ENCODE data around the gene TMEM236.
"Not testable (repeated sequence)": the region's sequence is repeated elsewhere in the genome, so short reads cannot be mapped to it uniquely, and the experiment has no call there.

TMEM236 gene, protein sequence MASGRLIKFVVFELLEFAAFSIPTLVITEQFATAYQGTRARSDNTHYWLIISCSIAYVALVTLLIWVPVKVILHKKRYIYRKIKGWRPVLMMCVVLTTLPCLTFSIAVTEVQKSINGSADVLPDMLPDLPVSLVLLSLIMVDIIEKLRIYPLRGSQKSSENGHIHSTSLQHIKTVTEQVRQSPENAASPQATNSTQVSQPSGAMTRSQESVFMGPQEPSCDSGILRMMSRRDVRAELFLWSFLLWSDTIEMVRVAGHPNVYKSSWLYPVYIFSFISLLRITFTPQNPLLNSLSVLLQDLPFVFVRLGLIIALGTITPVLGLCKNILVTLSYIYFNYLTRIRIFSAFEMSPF

DNA sequence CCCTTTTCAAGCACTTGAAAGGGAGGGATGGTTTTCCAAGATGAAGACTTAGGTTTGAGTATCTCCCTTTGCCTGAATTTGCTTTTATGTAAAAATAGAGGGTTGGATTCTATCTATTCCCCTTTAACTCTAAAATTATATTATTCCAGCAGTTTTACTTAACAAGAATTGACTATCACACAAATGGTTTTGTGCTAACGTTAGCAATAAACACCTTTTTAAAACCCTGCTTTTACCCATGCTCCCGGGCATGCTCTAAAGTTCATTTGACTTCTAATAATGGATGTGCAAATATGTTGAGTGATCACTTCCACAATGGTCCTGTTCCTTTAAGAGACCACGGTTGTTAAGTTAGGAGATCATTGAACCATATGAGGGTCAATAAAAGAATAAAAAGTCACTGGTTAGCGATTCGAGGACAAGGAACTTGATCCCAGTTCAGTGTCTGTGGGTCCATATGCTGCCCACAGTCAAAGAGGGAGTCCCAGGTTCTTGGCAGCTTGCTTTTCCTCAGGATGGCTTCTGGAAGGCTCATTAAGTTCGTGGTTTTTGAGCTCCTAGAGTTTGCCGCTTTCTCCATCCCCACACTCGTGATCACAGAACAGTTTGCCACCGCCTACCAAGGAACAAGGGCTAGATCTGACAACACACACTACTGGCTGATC lies at the start of gene TMEM236:
Gene TMEM236 (plus strand): TSS at position 421 of the 665 bp plus-strand sequence. CDS start 95 bp downstream, at position 516.
- no peak for DNase-seq

DNA sequence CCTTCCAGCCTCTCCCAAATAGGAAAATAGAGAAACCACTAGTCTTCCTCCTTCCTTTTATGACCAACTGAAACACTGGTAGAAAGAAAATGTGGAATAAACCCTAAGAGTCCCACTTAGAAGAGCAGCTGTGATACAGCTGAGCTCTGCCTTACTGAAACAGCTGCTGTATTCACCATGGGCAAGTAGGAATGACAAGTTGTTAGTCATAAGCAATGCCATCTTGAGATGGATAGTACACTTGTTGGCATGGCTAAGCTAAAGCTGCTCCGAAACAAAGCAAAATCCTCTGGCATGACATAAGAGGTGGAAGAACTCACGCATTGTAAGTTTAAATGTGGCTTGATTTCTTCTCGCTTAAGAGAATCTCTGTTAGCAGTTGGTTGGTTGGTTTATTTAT lies 48.3 kb upstream of the TMEM236 start:
- DNase-seq, result no peak

DNA sequence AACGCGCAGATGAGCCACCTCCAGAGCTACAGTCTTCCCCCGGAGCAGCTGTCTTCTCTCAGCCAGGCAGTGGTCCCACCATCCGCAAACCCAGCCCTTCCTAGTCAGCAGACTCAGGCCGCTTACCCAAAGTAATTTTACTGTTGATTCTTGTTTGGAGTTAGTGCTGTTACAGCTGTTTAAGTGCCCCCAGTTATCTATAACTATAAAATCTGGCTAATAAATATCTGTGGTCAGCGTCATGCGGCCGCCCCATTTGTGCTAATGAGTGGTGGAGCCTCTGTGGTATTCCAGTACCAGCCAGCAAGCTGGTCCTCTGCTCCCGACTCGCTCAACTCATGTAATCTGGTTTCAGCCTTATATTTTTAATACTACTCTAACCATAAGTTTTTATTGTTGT lies 43.2 kb upstream of the TMEM236 start:
- no peak for DNase-seq

DNA sequence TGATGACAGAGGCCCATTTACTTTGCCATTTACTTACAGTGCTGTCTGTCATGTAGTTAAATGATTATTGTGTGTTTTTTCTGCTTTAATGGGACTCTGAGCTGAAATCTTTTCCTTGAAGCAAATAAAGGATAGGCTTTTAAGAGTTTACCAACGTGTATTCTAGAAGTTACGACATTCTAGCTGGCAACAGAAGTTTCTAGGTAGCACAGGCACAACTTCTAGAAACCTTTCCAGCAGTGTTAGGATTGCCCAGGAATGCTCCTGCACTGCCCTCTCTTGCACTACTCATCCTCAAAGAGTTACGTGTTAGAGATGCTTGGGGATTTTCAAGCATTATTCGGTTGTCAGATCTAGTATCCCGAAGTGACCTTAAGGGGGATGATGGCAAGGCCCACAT lies 42.5 kb upstream of the TMEM236 start:
- no peak for DNase-seq

DNA sequence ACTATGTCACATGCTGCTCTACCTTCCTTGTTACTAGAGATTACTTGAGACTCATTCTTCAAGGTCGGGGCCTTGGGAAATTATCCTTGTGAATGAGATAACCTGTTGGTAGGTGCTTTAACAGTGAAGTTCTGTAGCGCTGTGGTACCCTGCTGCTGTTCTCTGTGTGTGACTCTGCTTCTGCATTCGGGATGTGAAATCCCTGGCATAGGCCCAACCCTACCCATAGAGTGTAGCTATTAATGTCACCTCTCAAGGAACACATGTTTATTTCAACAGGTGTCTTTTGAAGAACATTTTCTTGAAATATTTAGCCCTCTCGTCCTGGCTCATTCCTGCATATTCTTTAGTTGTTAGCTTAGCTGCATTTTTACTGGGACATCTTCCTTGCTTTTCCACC lies 41.8 kb upstream of the TMEM236 start:
- no peak for DNase-seq

DNA sequence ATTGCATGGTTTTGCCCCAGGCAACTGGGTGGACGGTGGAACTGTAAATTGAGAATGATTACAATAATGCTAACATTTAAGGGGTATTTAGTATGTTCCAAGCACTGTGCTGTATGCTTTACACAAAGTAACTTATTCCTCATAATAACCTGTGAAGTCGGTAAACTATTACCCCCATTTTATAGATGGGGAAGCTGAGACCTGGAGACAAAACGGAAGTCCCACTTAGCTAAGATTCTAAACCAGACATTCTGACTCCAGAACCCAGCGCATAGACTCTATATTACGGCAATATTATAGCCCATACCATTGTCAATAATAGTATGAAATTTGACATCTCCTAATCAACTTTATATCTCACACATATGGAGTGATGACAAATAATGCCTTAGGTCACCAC lies 39.9 kb upstream of the TMEM236 start:
- no peak for DNase-seq

DNA sequence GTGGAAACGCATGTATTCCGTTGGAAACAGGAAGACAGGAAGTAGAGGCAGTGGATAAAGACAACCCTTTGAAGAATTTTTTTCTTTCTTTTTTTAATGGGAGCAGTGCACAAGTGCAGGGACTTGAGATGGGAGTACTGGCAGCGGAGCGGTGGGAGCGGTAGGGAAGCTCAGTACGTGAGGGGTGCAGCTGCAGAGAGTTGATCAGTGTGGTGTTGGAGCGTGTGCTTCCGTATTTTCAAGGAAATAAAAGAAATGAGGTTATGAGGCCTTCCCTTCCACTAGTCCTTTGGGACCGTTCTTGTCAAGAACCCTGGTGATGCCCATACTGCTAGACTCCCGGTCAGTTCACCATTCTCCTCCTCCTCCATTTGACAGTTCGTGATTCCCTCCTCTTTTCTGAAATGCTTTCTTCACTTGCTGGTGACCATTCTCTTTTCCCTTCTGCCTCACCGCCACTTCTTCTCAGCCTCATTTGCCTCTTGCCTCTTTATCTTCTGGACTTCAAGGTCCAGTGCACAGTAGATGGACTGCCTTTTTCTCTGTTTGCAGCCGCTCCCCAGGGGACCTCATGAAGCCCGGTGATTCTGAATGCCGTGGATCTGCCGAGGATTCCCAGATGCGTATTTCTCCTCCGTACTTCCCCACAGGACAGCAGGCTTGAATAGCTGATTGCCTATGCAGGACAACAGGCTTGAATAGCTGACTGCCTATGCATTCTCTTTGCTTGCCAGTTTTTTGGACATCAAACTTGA lies 39.1 kb upstream of the TMEM236 start:
- no peak for DNase-seq

DNA sequence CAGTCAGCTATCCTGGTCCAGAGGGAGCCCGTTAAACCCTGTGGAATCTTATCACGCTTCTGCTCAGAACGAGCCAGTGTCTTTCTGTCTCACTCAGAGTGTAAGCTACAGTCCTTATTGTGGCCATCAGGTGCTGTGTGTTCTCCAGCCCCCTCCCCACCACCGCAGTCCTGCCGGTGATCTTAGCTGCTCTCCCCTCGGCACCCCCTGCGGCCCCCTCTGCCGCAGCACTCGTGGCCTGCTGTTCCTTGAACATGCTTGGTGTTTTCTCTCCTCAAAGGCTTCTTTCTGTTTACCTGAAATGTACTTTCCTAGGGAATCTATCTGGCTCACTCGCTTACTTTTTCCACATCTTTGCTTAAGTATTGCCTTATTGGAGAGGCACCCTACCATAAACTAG lies 38.2 kb upstream of the TMEM236 start:
- DNase-seq, result no peak

DNA sequence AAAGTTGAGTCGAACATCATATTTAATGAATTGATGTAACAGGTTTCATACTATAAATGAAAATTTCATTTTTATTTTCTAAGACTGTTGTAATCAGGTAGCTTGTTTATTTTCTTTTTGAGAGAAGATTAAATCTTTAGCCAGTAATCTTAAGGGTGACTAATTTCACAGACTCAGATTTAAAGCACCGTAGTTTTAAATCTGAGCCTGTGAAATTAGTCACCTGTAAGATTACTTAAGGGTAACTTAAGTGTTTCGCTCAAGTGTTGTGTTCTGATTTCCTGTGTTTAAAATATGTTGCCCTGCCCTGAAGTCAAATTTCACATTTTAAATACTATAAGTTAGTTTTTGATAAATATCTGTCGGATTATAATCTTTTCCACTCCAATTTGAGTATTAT lies 35.8 kb upstream of the TMEM236 start:
- DNase-seq, result no peak

DNA sequence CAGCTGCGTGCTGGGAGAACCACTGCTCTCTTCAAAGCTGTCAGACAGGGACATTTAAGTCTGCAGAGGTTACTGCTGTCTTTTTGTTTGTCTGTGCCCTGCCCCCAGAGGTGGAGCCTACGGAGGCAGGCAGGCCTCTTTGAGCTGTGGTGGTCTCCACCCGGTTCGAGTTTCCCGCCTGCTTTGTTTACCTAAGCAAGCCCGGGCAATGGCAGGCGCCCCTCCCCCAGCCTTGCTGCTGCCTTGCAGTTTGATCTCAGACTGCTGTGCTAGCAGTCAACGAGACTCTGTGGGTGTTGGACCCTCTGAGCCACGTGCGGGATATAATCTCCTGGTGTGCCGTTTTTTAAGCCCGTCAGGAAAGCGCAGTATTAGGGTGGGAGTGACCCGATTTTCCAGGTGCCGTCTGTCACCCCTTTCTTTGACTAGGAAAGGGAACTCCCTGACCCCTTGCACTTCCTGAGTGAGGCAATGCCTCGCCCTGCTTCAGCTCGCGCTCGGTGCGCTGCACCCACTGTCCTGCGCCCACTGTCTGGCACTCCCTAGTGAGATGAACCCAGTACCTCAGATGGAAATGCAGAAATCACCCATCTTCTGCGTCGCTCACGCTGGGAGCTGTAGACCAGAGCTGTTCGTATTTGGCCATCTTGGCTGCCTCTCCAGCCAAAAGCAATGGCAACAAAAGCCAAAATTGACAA lies 29.5 kb upstream of the TMEM236 start:
- DNase-seq, result not testable (repeated sequence)

DNA sequence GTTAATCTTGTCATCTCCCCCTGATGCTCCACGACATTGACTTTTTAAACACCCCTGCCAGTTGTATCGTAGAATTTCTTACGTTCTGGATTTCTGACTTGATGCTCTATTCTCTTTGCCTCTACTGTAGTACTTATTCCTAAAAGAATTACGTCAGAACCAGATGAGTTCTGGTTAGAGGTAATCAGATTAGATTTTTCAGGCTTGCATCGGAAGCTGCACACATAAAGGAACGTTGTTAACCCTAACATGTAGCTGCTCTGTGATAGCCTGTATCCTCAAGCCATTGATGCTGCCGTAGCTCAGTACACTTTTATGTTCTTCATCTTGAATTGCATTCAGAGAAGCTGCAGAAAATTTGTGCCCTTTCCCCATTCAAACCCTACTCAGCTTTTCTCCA lies 26.3 kb upstream of the TMEM236 start:
- no peak for DNase-seq

DNA sequence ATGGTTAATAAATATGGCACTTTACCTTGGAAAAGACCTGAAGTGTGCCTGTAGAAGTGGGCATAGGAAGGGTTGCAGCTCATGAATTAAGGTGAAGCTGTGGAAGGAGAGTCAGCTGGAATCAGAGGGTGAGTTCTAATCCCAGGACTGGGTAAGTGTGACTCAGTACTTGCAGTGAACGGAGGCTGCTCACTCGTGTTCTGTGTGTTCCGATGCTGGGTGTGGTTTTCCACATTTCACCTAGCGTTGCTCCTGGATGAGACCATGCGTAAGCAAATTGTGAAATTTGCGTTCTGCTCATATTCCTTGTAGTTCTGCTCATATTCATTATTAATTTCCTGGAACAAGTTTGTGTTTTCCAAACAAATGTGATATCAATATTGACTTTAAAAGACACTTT lies 22.4 kb upstream of the TMEM236 start:
- DNase-seq, result no peak

DNA sequence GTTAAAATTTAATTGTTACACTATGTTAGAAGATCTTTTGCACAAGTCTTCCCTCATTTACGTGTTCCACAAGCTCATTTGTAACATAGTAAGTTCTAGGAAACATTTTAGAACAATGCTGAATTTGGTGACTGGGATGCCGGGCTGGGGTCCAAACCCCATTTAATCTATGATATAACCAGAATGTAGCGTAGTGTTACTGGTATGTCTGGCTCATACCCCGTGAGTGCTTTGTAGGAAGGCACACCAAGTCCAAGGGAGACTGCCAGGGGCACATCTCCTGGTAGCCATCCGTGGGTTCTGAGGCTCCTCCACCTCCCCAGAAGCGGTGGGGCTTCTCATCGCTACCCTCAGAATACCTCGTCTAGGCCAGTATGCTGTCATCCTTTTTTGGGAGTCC lies 21.3 kb upstream of the TMEM236 start:
- no peak for DNase-seq

DNA sequence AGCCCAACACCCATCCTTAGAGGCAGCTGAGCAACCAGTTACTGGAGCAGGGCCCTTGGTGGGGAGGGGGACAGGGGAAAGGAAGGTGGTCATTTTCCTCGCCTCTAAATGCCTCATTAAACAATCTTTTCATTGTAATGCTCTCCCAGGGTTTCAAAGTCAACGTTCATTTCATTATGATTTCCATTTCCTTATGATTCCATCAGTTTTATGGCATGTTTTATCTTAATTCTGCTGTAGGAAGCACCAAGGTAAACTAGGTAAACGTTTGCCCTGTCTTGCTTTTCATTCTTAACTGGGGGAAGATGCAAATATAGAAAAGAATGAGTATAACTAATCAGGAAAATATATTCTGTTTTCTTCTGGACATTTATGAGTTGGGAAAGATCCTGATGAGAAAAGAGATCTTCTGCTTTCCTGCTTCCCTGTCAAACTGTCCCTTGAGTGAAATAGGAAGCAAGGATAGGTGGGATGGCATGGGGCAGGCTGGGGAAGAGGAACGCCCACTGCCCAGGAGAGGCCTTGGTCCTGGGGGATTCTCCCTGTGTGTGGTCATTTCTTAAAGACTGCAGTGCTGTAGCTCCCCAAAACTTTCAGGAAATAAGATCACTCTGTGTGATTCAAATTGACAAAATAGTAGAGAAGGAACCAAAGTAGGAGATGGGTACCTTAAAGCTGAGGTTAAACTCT lies 20.5 kb upstream of the TMEM236 start:
- no peak for DNase-seq

DNA sequence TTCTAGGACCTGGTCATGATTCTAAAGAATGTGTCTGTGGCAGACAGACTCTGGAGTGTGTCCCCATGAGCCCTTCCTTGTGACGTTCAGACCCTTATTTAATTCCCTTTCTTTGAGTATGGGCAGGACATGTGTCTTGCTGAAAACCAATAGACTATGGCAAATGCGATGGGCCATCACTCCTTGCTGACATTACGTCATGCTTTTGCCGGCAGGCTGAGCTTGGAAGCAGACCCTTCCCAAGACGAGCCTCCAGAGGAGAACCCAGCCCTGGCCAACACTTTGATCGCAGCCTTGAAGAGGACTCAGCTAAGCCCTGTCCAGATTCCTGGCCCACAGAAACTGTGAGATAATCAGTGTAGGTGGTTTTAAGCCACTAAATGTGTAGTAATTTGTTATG lies 18.4 kb upstream of the TMEM236 start:
- DNase-seq, result no peak

DNA sequence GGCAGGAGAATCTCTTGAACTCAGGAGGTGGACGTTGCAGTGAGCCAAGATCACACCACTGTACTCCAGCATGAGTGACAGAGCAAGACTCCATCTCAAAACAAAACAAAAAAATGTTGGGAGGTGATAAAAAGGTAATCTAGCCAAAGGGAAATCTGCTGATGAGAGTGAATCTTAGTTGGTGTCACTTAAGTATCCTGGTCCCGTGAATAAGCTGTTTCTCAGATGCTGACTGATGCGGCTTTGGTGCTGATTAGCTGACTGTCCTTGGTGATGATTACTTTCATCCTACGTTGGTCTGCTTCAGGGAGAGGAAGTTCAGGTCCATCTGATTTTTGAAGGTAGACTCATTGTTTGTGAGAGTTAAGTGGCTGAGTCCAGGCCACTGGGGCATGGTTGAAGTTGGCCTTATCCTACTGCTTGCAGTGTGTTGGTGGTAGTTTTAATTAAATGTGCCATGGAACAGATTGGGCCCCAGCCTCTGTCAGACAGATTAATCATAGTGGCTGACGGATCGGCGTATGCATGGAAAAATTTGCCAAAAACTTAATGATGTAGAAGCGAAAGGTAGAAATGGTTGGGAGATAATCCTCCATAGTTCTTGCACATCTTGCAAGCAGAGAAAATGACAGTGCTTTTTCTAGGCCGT lies 17.4 kb upstream of the TMEM236 start:
- DNase-seq, result no peak

DNA sequence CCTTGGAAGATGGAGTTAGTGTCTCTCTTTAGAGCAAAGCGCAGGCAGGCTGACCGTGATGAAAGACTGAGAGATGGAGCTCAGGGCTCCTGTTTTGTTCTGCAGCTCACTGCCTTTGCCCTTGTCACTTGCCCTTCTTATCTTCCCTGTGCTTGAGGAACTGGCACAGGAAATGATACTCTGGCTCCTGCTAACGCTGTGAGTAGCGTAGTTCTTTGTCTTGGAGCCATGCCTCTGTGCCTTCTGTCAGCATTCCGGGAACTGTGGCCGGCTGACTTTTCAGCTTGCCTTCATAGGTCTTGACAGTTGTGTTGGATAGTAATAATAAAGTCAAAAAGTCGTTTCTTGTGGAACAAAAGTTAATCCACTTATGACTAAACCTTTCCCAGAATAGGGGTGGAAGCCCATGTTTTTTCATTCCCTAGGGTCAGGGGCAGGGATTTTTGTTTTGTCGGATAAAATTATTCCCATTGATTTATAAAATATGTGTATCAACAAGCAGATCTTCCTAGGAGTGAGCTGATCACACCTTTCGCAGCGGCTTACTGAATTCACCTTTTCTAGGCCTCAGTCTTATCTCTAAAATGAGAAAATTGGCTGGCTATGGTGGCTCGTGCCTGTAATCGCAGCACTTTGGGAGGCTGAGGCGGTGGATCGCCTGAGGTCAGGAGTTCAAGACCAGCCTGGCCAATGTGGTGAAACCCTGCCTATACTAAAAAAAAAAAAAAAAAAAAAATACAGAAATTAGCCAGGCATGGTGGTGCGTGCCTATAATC lies 16.6 kb upstream of the TMEM236 start:
- no peak for DNase-seq

DNA sequence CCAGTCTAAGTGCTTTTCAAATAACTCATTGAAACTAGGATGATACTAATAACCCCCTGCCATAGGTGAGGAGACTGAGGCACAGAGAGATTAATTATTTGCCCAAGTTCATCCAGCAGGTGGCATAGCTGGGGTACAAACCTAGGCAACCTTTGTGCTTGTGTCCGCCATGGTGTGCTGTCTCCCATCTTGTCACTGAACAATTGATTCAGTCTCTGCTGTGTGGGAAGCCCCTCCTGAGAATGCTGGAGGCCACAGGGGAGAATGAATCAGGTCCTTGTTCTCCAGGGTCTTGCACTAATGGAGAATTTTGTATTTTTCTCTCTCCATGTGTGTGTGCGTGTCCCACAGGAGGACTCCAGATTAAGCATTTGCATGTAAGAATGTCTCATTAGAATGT lies 15.8 kb upstream of the TMEM236 start:
- no peak for DNase-seq

DNA sequence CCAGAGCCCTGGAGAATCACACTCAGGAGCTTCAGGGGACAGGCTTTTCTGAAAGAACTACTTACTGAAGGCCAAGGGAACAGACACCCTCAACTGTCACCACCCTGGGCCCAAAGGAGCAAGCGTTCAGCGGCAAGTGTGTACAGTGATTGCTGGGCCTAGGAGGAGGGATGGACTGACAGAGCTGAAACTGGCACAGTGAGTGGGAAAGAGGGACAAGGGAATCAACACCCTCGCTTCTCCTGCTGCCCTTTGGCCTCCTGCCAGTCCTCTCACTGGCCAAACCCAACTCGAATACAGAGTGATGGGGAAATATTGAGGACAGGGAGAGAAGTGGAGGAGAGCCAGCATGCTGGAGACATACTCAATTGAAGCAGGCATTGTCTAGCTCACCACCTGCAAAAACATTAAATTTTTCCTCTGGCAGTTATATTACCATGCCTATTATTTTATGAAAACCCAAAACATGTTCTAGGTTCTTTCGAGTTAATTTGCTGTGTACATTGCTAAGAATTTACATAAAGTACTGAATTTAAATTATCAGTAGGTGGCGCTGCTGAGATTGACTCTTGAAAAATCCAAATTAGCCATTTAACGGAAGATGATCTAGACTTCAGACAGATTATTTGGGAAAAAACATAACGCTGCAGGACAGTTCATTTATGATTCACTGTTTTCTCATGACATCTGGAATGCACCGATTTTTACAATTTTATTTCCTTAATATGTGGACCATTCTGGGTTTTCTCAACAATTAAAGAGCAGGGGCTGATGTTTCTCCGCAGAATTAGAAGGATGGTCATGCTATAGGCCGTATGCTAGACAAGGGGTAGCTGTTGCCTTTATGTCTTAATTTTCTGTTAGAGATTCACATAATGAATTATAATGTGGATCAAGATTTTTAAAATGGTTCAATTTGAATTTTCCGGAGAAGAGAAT lies 14.7 kb upstream of the TMEM236 start:
- DNase-seq, result no peak

DNA sequence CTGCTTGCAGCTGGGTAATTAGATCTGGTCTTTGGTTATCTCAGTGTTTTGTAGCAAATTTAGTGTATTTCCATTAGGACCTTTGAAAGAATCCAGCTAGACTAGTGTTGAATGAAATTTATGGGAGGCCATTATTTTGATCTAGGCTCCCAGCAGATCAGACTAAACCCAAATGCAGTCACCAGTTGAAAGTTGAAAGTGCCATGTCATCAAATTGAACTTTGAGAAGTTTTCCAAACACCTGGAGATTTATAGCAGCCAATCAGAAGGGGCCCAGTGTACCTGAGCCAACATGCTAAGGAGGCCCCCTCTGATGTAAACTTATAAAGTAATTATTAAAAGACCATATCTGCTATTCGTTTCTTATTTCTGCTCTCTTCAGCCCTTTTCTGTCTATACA lies 11.3 kb upstream of the TMEM236 start:
- no peak for DNase-seq
